HL-60/S4 treated with phorbol 12-myristate 13-acetate at 8.2 ng/mL for 4 days and 3 days (cell line): ENCODE results near the gene VMP1.

ENCODE experiments used
- in situ Hi-C: fragments of 300-500 bp; cut with MboI; formaldehyde crosslinking; loops from 2 replicates; pipeline ENCODE4 v1.15.0; 2022; ENCODE audit warnings: low sequenced_read_pairs

VMP1 gene

DNA sequence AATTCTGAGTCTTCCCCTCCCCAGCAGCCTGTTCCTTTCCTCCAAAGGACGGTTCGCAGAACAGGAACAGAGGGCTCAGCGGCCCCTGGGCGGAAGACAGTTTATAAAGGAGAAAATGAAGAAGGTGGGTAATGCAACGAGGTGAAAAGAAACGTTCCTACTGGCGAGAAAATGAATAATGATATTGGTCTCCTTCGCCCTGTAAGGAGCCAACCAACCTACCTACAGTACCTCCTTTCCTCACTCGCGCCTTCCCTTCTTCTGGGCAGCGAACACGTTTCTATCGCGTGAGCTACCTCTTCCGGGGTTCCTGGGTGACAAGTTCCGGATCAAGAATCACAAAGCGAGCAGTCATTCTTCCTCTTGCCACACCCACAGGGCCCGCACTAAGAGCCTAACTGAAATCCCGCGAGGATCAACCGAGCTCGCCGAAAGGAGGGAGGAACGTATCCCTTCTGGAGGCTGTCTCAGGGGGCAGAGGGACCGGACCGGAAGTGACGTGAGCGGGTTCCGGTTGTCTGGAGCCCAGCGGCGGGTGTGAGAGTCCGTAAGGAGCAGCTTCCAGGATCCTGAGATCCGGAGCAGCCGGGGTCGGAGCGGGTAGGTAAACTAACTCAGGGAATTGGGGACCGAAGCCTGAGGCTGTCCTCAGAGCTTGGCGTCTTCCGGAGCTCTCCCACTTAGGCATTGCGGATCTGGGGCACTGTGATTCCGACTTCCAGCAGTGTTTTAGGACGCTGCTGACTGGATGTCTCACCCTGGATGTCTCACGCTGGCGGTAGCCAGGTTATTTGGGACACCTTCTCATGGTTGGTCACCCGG, at the start of gene VMP1, which contains the start of gene PTRH2:
Gene VMP1, plus strand, starts transcription at position 506 of the 822 bp plus-strand sequence. CDS start 23,793 bp downstream, outside the sequence.
Gene PTRH2, minus strand, starts transcription at position 282 of the 822 bp plus-strand sequence. CDS start 9,452 bp downstream, outside the sequence.
- in situ Hi-C loops: no loop called here

DNA sequence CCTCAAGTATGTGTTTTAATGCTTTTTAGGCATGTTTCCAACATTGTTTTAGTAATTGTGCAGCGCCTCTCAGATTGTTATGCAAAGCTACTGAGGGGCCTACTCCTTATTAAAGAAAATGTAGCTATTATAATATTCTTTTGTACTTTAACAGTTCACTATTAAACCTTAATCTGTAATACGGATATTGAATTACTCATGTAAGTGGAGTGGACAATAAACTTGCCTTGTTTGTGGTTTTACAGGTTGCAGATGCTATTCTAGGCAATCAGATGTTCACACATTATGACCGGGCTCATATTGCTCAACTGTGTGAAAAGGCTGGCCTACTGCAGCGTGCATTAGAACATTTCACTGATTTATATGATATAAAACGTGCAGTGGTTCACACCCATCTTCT, 41.2 kb upstream of the VMP1 start:
- in situ Hi-C loops: no loop called here

DNA sequence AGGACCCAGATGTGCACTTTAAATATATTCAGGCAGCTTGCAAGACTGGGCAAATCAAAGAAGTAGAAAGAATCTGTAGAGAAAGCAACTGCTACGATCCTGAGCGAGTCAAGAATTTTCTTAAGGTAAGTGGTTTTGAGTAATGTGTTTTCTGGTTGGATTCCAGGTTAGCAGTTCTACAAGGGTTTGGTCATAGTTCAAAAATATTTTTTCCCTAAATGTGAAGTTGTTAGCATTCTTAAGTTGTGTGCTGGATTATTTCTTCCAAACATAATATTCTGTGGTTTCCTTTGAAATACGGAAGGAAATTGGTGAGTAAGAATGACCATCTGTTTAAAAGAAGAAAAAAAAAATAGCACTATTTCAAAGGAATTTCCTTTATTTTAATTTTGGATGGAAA, 38.6 kb upstream of the VMP1 start:
- in situ Hi-C loops: no loop called here

DNA sequence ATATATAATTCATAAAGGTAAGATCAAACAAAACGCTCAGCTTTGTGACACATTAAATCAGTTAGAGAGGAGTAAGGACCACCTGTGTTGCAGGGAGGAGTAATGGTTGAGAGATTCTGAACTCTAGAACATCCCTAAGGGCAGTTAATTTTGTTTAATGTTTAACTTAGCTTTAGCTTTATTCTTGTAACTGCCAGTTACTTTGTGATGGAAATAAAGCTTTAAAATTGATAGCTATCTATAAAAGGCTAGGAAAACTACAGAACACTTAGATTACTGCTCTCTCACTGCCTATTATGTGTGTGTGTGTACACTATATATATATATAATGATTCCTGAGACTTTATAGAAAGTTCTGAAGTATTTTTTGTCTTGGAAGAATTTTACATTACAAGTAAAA, 38.0 kb upstream of the VMP1 start:
- in situ Hi-C loops: no loop called here

DNA sequence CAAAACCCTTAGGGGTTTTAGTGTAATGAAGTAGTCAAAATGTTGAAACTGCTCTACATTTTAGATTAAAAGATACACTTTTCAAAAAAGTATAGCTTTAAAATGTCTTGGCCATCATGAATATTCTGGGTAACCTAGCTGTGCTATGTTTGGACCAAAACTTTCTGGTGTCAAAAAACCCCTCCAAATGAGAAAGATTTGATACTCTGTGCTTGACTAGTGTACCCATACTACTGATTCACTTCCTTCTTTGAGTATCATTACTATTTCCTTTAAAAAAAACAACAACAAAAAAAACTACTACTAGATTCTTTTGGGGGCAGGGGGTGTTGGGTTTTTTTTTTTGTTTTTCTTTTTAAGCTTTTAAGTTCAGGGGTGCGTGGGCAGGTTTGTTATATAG, 37.5 kb upstream of the VMP1 start:
- in situ Hi-C loops: no loop called here

DNA sequence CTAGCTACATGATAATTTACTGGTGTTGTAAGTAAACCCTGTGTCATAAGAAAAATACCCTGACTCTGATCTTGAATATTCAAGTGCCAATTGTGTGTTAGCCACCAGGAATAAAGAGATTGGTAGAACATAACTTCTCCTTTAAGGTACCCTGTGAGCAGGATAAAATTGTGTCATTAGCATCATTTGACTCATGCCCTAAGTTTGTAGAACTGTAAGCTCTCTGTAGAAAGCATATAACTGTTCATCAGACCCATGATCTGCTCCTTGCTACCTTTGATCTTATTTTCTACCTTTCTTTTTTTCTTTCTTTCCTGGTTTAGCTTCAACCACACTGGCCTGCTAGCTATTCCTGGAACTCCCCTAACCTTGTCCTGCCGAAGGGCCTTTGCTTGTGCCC, 36.1 kb upstream of the VMP1 start:
- in situ Hi-C loops: no loop called here

DNA sequence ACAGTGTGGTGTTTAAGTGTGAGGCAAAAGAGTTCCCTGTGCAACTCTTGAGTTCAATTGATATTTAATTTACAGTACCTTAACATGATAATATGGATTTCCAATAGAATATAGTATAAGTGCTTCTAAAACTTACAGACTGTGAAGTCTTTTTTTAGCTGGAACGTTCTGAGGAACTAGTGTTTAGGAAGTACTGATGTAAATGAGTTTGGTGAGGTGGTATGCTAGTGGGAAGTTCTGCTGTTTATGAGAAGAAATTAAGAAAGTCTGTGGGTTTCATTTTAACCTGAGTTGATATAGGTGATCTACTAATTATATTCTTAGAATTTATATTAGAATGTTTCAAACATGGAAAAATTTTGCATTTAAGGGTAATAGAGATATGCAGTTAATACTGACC, 32.2 kb upstream of the VMP1 start:
- in situ Hi-C loops: no loop called here

DNA sequence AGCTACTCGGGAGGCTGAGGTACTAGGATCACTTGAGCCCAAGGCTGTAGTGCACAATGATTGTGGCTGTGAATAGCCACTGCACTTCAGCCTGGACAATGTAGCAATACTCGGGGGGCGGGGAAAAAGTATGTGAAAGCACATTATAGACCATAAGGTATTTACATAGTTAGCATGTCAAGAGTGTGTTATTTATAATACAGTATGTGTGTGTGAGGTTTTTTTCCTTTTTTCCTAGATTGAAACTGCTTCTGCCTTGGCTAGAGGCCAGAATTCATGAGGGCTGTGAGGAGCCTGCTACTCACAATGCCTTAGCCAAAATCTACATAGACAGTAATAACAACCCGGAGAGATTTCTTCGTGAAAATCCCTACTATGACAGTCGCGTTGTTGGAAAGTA, 30.7 kb upstream of the VMP1 start:
- in situ Hi-C loops: no loop called here

DNA sequence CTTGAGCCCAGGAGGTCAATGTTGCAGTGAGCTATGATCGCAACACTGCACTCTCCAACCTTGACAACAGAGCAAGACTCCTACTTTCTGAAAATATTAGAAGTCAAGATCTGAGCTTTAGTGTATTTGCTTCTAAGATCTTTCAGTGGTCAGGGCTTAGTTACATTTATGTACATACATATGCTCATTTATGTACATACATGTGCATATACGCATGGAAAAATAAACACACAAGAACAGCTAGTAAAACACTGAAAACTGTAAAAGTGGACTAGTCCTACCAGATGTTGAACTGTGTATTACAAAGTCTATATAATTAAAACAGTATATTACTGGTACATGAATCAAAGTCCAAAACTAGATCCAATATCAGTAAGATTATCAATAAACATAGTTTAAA, 28.5 kb upstream of the VMP1 start:
- in situ Hi-C loops: no loop called here

DNA sequence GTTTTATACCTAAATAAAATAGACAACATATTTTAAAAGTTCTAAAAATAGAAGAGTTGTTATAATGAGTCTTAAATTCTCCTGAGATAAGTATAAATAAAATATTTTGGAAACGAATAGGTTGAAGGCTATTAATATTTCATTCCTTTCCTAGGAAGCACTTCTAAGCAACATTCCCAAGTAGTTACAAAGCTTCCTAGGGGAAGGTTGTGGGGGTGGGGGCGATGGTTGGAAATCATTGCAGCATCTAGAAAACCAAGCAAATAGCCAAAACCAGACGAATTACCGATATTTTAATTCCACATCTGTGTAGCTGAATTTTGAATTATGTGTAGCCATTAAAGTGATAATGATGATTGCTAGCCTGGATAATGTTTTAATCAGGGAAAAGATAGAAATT, 27.1 kb upstream of the VMP1 start:
- in situ Hi-C loops: no loop called here

DNA sequence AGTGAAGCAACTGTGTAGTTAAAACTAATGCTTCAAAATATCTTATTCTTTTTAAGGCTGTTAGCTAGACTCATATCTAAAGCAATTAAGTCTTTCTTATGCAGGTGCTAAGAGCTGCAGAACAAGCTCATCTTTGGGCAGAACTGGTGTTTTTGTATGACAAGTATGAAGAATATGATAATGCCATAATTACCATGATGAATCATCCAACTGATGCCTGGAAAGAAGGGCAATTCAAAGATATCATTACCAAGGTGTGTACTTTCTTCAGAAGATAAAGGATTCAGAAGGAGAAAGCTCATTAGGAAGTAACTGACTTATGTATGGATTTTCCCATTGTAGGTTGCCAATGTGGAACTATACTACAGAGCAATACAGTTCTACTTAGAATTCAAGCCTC, 24.2 kb upstream of the VMP1 start:
- in situ Hi-C loops: no loop called here

DNA sequence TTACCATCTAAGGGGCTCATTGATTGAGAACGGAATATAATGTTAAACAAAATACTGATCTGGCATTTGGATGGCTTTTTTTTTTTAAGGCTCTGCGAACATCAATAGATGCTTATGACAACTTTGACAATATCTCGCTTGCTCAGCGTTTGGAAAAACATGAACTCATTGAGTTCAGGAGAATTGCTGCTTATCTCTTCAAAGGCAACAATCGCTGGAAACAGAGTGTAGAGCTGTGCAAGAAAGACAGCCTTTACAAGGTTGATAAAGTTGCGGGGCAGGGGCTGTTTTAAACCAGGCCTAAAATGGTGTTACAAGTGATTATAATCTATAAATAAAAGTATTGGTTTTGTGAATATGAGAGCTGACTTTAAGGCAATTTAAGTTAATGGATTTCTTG, 22.5 kb upstream of the VMP1 start:
- in situ Hi-C loops: no loop called here

DNA sequence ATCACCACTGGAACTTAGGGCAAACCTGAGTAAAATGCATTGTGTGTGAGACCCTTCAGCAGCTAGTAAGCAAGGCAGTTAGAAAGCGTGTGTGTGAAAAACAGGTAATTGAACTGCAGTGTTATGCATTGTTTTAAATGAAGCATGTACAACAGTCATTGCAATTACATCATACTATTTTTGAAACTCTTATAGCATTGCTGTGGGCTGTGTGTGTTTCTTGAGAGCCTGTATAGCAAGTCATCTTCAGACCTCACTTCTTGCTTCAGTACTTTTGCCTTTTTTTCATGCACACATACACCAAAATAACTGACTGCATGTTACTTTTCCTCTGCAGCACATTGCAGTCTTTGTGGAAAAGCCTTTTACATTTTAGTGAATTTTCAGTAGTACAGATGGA, 19.4 kb upstream of the VMP1 start:
- in situ Hi-C loops: no loop called here

DNA sequence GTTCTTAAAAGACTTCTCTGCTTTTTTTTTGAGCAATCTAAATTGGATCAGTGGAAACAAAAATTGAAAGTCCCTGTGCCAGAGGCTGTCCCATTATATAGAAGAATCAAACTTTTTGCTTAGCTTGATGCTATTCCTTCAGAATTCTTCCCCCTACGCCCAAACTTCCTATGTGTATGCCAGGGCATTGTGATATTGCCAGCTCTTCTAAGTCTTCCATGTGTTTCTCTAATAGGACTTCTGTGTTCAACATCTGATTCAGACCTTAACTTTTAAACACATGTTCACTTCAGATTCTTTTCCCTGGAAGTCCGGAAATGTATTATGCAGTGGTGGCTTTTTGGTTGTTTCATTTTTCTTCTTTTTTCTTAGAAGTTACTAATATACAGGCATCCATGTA, 19.0 kb upstream of the VMP1 start:
- in situ Hi-C loops: no loop called here

DNA sequence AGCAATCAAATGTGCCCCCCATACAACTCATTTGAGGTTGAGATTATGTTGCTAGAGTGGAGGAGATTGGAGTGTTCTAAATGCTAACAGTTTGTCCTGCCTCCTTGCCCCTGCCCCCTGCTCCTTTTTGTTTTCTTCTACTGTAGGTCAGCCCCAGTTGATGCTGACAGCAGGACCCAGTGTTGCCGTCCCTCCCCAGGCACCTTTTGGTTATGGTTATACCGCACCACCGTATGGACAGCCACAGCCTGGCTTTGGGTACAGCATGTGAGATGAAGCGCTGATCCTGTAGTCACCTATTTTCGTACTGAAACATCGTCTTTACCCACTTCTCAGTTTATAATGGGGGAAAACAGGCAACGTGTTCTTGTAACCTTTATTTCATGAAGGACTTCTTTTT, 13.9 kb upstream of the VMP1 start:
- in situ Hi-C loops: no loop called here

DNA sequence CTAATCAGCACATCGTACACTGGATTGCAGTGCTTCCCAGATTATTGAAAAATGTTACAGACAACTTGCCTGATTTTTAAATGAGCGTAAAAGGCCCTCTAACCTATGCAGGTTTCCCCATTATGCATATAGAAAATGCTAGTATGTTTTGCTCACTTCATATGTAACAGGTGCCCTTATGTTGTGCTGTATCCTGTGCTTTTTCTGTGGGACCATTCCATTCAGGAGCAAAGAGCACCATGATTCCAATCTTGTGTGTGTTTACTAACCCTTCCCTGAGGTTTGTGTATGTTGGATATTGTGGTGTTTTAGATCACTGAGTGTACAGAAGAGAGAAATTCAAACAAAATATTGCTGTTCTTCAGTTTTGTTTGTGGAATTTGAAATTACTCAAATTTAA, 13.1 kb upstream of the VMP1 start:
- in situ Hi-C loops: no loop called here

DNA sequence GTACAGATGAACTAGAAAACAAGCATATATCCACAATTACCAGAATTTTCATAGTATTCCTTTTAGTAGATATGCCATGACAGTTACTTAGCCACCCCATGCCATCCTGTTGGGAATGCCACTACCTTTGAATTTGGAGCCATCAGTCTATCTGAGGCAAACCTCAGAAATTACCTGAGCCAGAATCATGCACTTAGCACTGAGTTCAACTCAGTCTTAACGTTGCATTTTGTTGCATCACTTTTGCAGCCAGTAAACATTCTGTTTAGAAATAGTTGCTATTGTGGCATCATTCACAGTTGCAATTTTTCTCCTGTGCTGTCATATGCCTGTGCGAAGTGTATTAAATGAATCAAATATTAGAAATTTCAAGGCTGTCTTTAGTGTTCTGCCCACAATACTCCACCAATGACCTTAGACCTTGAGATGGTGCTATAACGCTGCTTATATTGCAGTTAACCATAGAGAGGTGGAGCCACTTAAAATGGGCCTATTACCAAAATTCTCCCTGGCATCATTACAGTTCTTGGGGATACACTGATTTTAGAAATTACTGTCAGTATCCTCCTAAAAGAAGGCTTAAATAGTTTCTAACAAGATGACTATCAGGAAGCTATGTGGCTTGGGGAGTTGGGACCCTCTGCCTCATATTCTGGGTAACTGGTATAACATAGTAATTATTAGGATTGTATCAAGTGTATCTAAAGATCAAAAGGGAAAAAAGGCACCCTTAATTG, 11.3 kb upstream of the VMP1 start:
- in situ Hi-C loops: no loop called here

DNA sequence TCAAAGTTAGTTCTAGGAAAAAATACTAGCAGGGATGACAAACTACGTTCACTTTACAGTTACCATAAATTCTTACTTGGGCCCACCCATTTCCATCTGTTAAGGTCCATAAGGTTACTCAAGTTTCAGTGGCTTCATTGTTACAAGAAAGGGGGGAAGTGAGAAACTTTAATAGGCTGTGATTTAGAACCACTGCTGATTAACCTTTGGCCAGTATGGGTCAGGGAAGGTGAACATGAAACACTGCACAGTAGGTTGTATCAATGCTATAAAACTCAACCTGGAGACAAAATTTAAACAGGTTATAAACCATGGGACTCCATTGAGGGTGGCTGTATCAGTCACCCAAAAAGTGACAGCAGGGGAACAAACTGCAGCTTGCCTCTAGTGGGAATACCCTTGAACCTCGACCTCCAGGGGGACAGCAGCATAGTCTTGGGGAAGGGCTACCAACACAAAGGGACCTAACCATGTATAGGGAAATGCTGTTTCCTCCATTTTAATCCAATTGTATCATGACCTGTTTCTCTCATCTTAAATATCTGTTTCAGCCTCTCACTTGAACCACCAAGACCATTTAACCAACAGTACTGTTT, 10.7 kb upstream of the VMP1 start:
- in situ Hi-C loops: no loop called here

DNA sequence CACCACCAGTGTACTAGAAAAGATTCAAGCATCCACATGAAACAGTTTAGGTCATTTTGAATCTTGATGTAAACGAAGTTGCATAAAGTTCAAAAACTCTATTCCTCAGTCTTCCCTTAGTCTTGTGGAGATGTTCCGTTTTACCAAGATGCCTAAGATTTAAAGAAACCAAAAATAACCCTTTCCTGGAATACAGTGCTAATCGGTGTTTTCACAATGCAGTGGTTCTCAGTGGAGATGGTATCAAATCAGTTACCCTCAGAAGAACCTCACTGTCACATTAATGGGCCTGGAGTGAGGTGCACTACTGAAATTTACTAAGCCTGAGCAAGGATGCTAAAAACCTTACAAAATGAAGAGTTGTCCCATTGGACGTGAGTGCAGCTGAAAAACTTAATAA, 9.3 kb upstream of the VMP1 start:
- in situ Hi-C loops: no loop called here

DNA sequence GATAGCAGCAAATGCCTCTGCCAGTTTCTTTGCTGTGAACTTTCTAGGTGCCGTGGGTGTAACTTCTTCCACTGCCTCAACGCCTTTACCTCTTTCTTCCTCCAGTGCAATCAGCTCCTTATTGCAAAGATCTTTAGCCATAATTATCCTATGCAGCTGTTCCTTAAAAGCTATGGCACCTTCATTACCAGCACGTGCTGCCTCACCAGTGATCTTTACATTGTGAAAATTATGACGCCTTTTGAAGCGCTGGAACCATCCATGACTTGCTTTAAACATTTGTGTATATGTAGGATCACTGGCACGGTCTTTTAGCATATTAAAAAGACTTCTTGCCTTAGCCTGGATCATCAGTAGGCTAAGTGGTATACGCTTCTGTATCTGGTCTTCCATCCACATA, 8.2 kb upstream of the VMP1 start:
- in situ Hi-C loops: no loop called here

DNA sequence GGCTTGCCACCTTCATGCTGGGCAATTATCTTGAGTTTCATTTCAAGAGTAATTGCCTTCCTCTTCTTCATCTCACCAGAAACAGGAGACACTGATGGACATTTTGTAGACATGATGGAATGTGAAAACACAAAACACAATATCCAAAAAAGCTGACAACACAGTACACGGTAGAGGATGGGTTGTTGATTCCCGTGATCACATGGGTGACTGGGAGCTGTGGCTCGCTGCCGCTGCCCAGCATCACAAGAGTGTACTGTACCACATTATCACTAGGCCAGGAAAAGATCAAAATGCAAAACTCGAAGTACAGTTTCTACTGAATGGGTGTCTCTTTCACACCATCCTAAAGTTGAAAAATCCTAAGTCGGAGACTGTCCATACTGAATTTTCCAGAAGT, 7.7 kb upstream of the VMP1 start:
- in situ Hi-C loops: no loop called here

DNA sequence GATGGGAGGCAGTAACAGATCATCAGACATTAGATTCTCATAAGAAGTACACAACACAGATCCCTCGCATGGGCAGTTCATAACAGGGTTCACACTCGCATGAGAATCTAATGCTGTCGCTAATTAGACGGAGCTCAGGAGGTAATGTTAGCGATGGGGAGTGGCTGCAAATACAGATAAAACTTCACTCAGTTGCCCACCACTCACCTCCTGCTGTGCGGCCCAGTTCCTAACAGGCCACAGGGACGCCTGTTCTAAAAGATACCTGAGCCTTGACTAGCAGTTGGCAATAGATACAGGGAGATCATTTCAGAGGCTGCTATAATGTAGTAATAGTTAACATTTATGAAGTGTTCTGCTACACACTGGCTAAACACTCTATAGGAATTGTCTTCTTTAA, 5.2 kb upstream of the VMP1 start:
- in situ Hi-C loops: no loop called here
